ENCODE measurements around the gene DISC1.
"Not testable (repeated sequence)": the region's sequence is repeated elsewhere in the genome, so short reads cannot be mapped to it uniquely, and the experiment has no call there.

Gene DISC1

GRCh38 chr1:231616667-231617066 is 9.9 kb upstream of the DISC1 start:
- Histone ChIP-seq H4K20me1 (ENCODE audit: insufficient read depth, low read length) (peaks cover 20% of the 10 kb centered on the region), H3K27ac (ENCODE audit: low read length) (no peak overlapping the region), H2AFZ (ENCODE audit: low read depth, low read length) (no peak overlapping the region), H3K4me3 (ENCODE audit: low read length) (no peak overlapping the region), H3K4me2 (ENCODE audit: low read length) (no peak overlapping the region), H3K4me1 (ENCODE audit: low read length) (peaks cover 24% of the 10 kb centered on the region), H3K9ac (ENCODE audit: low read length) (no peak overlapping the region), H3K27me3 (ENCODE audit: low read depth, low read length) (peaks cover 86% of the 10 kb centered on the region), H3K79me2 (ENCODE audit: low read length) (no peaks in the 10 kb centered on the region), H3K36me3 (replicated peaks; ENCODE audit: low read depth, low read length) (peaks cover 7% of the 10 kb centered on the region), H3K9me3 (ENCODE audit: insufficient read depth, low read length) (peaks cover 20% of the 10 kb centered on the region)
- TF ChIP-seq CTCF (IDR thresholded peaks at IDR 0.05; ENCODE audit: low read depth, low read length) (no peak), EZH2phosphoT487 (IDR thresholded peaks at IDR 0.05; ENCODE audit: low read depth) (no peak)

GRCh38 chr1:231618609-231619256 is 7.9 kb upstream of the DISC1 start:
- Histone ChIP-seq H3K79me2 (ENCODE audit: low read length) (no peaks in the 10 kb centered on the region), H3K27ac (ENCODE audit: low read length) (no peak overlapping the region), H3K4me1 (ENCODE audit: low read length) (peaks cover 4% of the 10 kb centered on the region), H3K4me2 (ENCODE audit: low read length) (no peak overlapping the region), H3K9me3 (ENCODE audit: insufficient read depth, low read length) (peaks cover 14% of the 10 kb centered on the region), H3K27me3 (ENCODE audit: low read depth, low read length) (peaks cover 91% of the 10 kb centered on the region), H4K20me1 (ENCODE audit: insufficient read depth, low read length) (peaks cover 3% of the 10 kb centered on the region; the same call in 1 of the 2 replicates), H2AFZ (ENCODE audit: low read depth, low read length) (no peak overlapping the region), H3K9ac (ENCODE audit: low read length) (no peak overlapping the region), H3K4me3 (ENCODE audit: low read length) (no peak overlapping the region), H3K36me3 (replicated peaks; ENCODE audit: low read depth, low read length) (peaks cover 7% of the 10 kb centered on the region)
- no peak for TF ChIP-seq EZH2phosphoT487 (IDR thresholded peaks at IDR 0.05; ENCODE audit: low read depth)
- no peak for TF ChIP-seq CTCF (IDR thresholded peaks at IDR 0.05; ENCODE audit: low read depth, low read length)

- no peak for TF ChIP-seq EZH2phosphoT487 (IDR thresholded peaks at IDR 0.05; ENCODE audit: low read depth)
- no peak for TF ChIP-seq CTCF (IDR thresholded peaks at IDR 0.05; ENCODE audit: low read depth, low read length)
- Histone ChIP-seq H3K36me3 (replicated peaks; ENCODE audit: low read depth, low read length) (peaks cover 7% of the 10 kb centered on the region), H3K9ac (ENCODE audit: low read length) (no peak overlapping the region), H3K4me1 (ENCODE audit: low read length) (no peaks in the 10 kb centered on the region; the same call in 1 of the 2 replicates), H3K27me3 (ENCODE audit: low read depth, low read length) (peaks cover 91% of the 10 kb centered on the region), H2AFZ (ENCODE audit: low read depth, low read length) (no peak overlapping the region), H3K9me3 (ENCODE audit: insufficient read depth, low read length) (peaks cover 9% of the 10 kb centered on the region), H4K20me1 (ENCODE audit: insufficient read depth, low read length) (no peaks in the 10 kb centered on the region), H3K4me3 (ENCODE audit: low read length) (no peak overlapping the region), H3K27ac (ENCODE audit: low read length) (no peak overlapping the region), H3K4me2 (ENCODE audit: low read length) (no peak overlapping the region), H3K79me2 (ENCODE audit: low read length) (no peaks in the 10 kb centered on the region)
These were observed 7.3 kb upstream of the DISC1 start for GRCh38 chr1:231619257-231619634.

GRCh38 chr1:231625042-231625441 is 1.5 kb upstream of the DISC1 start:
- not testable (repeated sequence) for H3K27ac ChIP-seq (ENCODE audit: low read length); H3K79me2 ChIP-seq (ENCODE audit: low read length); H3K4me2 ChIP-seq (ENCODE audit: low read length); H4K20me1 ChIP-seq (ENCODE audit: insufficient read depth, low read length); H3K4me3 ChIP-seq (ENCODE audit: low read length); H3K9ac ChIP-seq (ENCODE audit: low read length); H3K9me3 ChIP-seq (ENCODE audit: insufficient read depth, low read length); H2AFZ ChIP-seq (ENCODE audit: low read depth, low read length); H3K36me3 ChIP-seq (replicated peaks; ENCODE audit: low read depth, low read length)
- H3K27me3 ChIP-seq (ENCODE audit: low read depth, low read length) = peaks cover 87% of the 10 kb centered on the region
- peaks cover 13% of the 10 kb centered on the region for H3K4me1 ChIP-seq (ENCODE audit: low read length)
